Measurements from ENCODE around the gene OR6C68. TPM values are rescaled to one million over a fixed set of nuclear protein-coding genes. Genes with fewer than 3 reads are reported as not detected.

Gene OR6C68
- total and polyA plus RNA-seq, 2 of the 4 experiments (the other 2 are of a cell fraction), result not detected

- Histone ChIP-seq H3K9ac (ENCODE audit: low read depth, low read length) (no peak overlapping the region), H2BK15ac (ENCODE audit: low read depth, low read length) (no peak overlapping the region), H4K8ac (ENCODE audit: low read depth in 2 of 2, low read length in 2 of 2) (no peak overlapping the region), H3K27ac (ENCODE audit: insufficient read depth, low read length) (no peak overlapping the region), H3K4me3 (ENCODE audit: insufficient read depth, low read depth, low read length) (no peak overlapping the region), H3K4me2 (ENCODE audit: low read depth, low read length) (no peak overlapping the region), H3K23ac (ENCODE audit: low read depth, low read length) (no peak overlapping the region), H2AK5ac (ENCODE audit: low read depth, low read length) (no peak overlapping the region), H2AFZ (replicated peaks; ENCODE audit: low read length, poor library complexity) (no peak overlapping the region), H3K36me3 (ENCODE audit: control insufficient read depth, insufficient read depth, low read length) (no peaks in the 10 kb centered on the region), H3K27me3 (ENCODE audit: control insufficient read depth, insufficient read depth, low read length) (no peaks in the 10 kb centered on the region), H2BK120ac (ENCODE audit: low read depth, low read length) (no peak overlapping the region), H2AK9ac (replicated peaks; ENCODE audit: low read depth, low read length, poor library complexity) (no peak overlapping the region), H2BK5ac (ENCODE audit: low read depth, low read length, poor library complexity, severe bottlenecking) (no peak overlapping the region), H2BK20ac (ENCODE audit: low read depth, low read length) (no peak overlapping the region), H3K9me1 (ENCODE audit: insufficient read depth, low read length) (no peaks in the 10 kb centered on the region), H3K79me1 (ENCODE audit: low read depth in 1 of 2, low read length in 2 of 2) (no peaks in the 10 kb centered on the region), H4K91ac (ENCODE audit: insufficient read depth, low read depth, low read length) (no peak overlapping the region), H4K5ac (ENCODE audit: low read depth, low read length) (no peak overlapping the region), H3K9me3 (ENCODE audit: control insufficient read depth, insufficient read depth, low read length) (no peaks in the 10 kb centered on the region), H3K18ac (ENCODE audit: low read depth, low read length) (no peak overlapping the region), H3K14ac (replicated peaks; ENCODE audit: low read depth, low read length) (no peak overlapping the region), H3K4me1 (ENCODE audit: control insufficient read depth, insufficient read depth, low read length) (no peaks in the 10 kb centered on the region), H3K4ac (ENCODE audit: low read depth, low read length) (no peak overlapping the region), H4K20me1 (ENCODE audit: insufficient read depth, low read length) (no peaks in the 10 kb centered on the region), H3K56ac (ENCODE audit: extremely low read depth, insufficient read depth, low read length) (no peak overlapping the region)
- CTCF ChIA-PET, result no interaction called here
- no peak for ATAC-seq (ENCODE audit: low read depth)
- no peak for DNase-seq
- intact Hi-C loops (cut with micrococcal nuclease), result no loop called here
- POLR2A ChIA-PET (ENCODE audit: unreplicated experiment), result no interaction called here
- no CpG with 5 or more reads among the region's 2 CpGs for WGBS, 2 experiments (ENCODE audit: extremely low coverage in 2 of 2, insufficient read length in 1 of 2)
- dilution Hi-C loops (cut with HindIII; ENCODE audit: low sequenced_read_pairs, unreplicated experiment), result no loop called here
- no peak for TF ChIP-seq RCOR1 (IDR thresholded peaks at IDR 0.05; ENCODE audit: insufficient replicate concordance, low read length)
- TF ChIP-seq SMC3 (IDR thresholded peaks at IDR 0.05; ENCODE audit: low read depth, low read length), result no peak
- TF ChIP-seq CTCF (conservative IDR thresholded peaks at IDR 0.05; ENCODE audit: low read depth, low read length), result no peak
- no peak for TF ChIP-seq POLR2A (IDR thresholded peaks at IDR 0.05; ENCODE audit: low read depth, low read length)
- TF ChIP-seq MAFK (IDR thresholded peaks at IDR 0.05; ENCODE audit: low read depth, low read length), result no peak
- TF ChIP-seq CHD1 (IDR thresholded peaks at IDR 0.05; ENCODE audit: low read depth, low read length), result no peak
- TF ChIP-seq CEBPB (IDR thresholded peaks at IDR 0.05; ENCODE audit: low read depth, low read length), result no peak
- no peak for TF ChIP-seq ELK1 (IDR thresholded peaks at IDR 0.05; ENCODE audit: borderline replicate concordance, low read depth, low read length)
- no peak for TF ChIP-seq MAZ (IDR thresholded peaks at IDR 0.05; ENCODE audit: borderline replicate concordance, low read depth, low read length)
- no peak for TF ChIP-seq FOS (IDR thresholded peaks at IDR 0.05; ENCODE audit: low read depth, low read length)
- TF ChIP-seq USF2 (IDR thresholded peaks at IDR 0.05; ENCODE audit: low read depth, low read length), result no peak
- no peak for TF ChIP-seq BHLHE40 (IDR thresholded peaks at IDR 0.05; ENCODE audit: low read depth, low read length)
- no peak for TF ChIP-seq RAD21 (IDR thresholded peaks at IDR 0.05; ENCODE audit: low read length)
- TF ChIP-seq MXI1 (IDR thresholded peaks at IDR 0.05; ENCODE audit: borderline replicate concordance, low read depth, low read length), result no peak
- no peak for TF ChIP-seq RFX5 (IDR thresholded peaks at IDR 0.05; ENCODE audit: low read depth, low read length)
- no peak for TF ChIP-seq NFE2L2 (IDR thresholded peaks at IDR 0.05; ENCODE audit: low read depth, low read length)
- in situ Hi-C loops (cut with MboI; ENCODE audit: low sequenced_read_pairs), result no loop called here
- no TSS peak for BruUV-seq (replicated peaks)
Measured at GRCh38 chr12:55501601-55502000, 9.4 kb downstream of the OR6C68 start.
